ENCODE results near the gene E2F4.

Gene E2F4

DNA sequence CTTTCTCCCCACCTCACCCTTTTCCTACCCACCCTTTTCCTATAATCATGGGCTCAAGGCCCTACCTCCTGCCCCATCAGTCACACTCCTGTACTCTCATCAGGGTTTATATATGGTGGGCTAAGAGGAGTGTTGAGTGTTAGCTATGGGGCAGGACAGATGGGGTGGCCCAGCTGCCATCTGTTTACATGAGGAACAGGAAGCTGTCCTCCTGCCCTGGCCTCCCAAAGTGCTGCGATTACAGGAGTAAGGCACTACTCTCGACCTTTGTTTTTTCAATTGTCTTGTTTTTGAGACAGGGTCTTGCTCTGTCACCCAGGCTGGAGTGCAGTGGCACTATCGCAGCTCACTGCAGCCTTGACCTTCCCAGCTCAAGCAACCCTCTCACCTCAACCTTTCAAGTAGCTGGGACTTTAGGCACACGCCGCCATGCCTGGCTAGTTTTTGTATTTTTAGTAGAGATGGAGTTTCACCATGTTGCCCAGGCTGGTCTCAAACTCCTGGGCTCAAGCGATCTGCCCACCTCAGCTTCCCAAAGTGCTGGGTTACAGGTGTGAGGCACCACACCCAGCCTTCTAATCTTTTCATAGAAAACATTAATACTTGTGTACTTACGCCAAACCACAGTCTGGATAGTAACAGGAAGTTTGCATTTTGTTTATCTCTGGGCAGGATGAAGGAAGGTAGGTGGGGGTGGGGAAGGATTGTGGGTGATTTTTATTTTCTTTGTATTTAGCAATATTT, 33.9 kb upstream of the E2F4 start:
- no peak for DNase-seq (ENCODE audit: low read depth, low spot score)

- no peak for DNase-seq (ENCODE audit: low read depth, low spot score)
These were observed 33.0 kb upstream of the E2F4 start for GRCh38 chr16:67158637-67159600.

DNA sequence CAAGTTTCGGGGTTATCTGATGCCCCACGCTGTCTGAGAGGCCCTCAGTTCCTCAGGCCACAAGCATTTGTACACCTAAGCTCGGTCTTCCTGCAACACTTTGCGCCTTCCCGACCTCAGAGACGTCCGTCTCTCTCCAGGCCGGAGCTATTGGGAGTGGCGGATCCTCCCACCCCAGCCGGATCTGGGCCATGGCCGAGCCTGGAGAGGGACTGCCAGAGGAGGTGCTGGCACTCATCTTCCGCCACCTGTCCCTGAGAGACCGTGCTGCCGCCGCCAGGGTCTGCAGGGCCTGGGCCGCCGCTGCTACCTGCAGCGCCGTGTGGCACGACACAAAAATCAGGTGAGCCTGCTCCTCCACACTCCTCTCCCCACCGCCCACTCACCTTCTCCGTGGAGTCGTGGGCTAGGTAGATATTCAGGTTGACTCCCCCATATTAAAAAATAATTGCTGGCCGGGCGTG, 30.3 kb upstream of the E2F4 start:
- DNase-seq (ENCODE audit: low read depth, low spot score) = no peak

- no peak for DNase-seq (ENCODE audit: low read depth, low spot score)
These were observed 29.3 kb upstream of the E2F4 start for GRCh38 chr16:67162506-67163163.

- no peak for DNase-seq (ENCODE audit: low read depth, low spot score)
These were observed 28.6 kb upstream of the E2F4 start for GRCh38 chr16:67163164-67163998.

DNA sequence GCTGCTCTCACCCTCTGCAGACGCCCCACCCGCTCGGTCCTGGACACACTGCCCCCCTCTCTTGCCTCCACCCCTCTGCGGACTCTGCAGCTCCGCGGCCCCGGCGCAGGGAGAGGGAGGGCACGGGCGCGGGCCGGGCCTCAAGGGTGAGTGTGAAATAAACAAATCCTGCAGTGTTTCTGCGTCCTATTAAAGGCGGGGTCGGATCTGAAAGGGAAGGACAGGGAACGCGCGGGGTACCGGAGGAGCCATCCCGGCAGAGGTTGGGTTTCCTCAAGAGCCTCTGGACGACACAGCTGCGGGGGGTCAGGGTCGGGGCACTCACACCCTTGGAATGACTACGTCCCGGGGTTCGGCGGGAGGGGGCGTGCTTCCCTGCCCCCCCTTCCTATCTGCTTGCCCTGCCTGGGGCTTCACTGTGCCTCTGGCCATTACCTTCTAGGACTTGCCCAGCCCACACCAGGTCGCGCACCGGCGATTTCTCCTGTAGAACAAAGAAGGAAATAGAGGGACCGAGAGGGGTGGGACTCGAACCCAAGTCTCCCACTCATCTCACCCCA, 27.9 kb upstream of the E2F4 start:
- DNase-seq (ENCODE audit: low read depth, low spot score) = no peak

- no peak for DNase-seq (ENCODE audit: low read depth, low spot score)
These were observed 27.3 kb upstream of the E2F4 start, which contains the start of gene HSF4 for GRCh38 chr16:67164599-67165061. Gene HSF4, plus strand, starts transcription at chr16:67164745. Its CDS starts 67 bp downstream, at chr16:67164812.

- DNase-seq (ENCODE audit: low read depth, low spot score) = no peak
These were observed 26.6 kb upstream of the E2F4 start for GRCh38 chr16:67165121-67166078.

DNA sequence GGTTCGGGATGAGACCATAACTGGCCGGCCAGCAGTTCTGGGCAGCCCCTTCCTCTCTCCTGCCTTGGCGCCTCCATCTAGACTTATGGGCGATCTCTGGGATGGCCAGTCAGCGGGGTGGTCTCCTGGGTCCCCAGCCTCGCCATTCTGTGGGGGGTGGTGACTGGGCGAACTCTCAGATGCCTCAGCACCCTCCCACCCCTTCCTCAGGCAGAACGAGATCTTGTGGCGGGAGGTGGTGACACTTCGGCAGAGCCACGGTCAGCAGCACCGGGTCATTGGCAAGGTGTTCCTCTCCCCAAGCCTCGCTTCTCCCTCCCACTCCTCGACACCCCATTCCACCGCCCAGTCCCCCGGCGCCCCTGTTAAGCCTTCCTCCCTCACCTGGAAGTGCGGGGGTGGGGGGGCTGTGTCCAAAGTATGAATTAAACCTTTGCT, 25.8 kb upstream of the E2F4 start:
- DNase-seq (ENCODE audit: low read depth, low spot score) = no peak

DNA sequence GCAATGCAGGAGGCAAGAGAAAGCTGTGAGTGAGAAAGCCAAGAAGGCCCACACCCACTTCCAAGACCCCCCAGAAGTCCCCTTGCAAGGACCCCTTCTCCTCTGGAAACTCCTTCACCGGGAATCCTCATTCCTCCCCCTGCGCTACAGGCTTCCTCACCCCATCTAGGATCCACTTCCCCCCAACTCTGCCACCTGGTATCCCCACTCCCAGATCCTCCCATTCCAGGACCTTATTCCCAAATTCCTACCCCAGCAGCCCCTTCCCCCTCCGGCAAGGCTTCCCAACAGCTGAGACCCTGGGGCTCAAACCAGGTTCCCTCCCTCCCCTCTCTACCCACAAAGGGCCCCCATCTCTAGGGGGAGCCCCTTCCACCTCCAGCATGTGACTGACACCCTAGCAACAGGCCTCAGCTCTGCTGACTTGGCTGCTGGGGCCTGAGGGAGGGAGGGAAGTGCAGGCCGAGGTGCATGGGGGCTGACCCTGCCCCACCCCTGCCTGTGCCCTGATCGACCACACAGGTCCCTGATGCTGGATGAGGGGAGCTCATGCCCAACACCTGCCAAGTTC, 25.3 kb upstream of the E2F4 start:
- no peak for DNase-seq (ENCODE audit: low read depth, low spot score)

DNA sequence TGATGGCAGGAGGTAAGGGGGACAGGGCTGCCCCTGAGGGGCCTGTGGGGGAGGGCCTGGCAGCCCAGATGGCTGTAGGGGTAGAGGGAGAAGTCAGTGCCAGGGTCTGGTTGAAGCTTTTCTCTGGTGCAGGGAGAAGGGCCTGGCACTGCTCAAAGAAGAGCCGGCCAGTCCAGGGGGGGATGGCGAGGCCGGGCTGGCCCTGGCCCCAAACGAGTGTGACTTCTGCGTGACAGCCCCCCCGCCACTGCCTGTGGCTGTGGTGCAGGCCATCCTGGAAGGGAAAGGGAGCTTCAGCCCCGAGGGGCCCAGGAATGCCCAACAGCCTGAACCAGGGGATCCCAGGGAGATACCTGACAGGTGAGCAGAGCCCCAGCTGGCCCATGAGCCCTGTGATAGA, 24.4 kb upstream of the E2F4 start:
- no peak for DNase-seq (ENCODE audit: low read depth, low spot score)

DNA sequence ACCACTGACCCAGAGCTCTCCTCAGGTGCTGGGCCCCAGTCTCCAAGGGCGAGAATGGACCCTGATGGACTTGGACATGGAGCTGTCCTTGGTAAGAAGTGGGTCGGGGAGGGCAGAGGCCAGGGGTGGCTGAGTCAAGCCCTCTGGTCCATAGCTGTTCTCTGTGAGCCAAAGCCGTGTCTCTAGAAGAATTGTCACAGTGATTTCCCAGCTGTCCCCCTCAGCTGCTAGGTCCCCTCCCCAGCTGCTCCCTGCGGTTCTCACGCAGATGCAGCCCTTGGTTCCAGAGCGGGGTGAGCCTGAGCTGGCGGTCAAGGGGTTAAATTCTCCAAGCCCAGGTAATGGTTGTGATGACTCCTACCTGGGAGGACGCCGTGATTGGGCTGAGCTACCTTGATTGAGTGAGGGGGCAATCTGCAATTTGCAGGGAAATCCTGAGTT, 22.9 kb upstream of the E2F4 start:
- no peak for DNase-seq (ENCODE audit: low read depth, low spot score)

DNA sequence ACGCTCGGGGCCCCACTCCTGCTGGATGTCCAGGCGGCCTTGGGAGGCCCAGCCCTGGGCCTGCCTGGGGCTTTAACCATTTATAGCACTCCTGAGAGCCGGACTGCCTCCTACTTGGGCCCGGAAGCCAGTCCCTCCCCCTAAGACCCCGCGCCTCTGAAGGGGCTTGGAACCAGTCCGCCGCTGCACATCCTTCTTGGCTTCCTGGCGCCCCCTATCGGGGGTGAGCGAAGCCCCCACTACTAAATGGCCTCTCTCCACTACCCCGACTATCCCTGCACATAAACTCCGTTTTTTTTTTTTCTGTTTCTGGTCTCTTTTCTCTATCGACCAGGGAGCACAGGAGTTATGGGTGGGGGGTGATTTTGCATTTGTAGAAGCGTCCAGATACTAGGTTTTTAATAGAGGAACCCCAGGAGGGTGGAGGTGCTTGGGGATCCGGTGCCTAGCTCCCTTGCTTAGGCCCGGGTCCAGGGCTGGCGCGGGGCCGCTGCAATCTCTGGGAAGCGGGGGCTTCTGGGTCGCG, 22.2 kb upstream of the E2F4 start:
- DNase-seq (ENCODE audit: low read depth, low spot score) = no peak

DNA sequence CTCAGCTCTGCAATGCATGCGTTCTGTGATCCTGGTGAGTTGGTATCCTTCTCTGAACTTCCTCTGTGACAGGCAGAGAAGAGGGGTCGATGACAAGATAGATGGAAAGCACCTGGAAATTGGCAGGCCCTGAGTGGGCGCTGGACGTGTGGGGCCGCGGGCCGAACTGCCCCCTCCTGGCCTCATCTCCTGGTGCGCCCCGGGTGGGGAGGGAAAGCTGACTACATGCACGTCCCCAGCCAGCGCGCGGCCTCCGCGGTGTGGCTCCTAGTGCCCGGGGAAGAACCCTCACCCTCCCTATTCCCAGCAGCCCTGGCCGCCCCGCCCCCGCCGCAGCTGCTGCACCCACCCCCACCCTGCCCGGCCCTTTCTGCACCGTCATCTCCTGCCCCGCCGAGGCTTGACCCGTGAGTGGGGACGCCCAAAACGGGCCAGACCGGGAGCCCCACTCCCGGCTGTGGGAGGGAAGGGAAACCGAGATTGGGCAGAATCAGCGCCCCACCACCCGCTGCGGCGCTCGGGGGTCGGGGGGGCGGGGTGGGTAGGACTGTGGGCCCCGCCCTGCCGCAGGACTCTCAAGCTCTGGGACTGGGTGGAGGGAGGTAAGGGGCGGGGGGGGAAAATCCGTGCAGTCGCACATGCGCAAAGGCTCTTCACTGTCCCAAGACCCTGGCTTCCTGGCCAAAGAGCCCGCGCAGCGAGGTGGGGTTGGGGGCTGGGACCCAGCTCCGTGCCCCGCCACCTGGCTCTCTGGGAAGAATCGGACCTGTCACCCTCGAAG, 21.6 kb upstream of the E2F4 start, which contains the start of gene NOL3:
NOL3 (plus strand) TSS at position 371 of the 781 bp plus-strand sequence.
- no peak for DNase-seq (ENCODE audit: low read depth, low spot score)

DNA sequence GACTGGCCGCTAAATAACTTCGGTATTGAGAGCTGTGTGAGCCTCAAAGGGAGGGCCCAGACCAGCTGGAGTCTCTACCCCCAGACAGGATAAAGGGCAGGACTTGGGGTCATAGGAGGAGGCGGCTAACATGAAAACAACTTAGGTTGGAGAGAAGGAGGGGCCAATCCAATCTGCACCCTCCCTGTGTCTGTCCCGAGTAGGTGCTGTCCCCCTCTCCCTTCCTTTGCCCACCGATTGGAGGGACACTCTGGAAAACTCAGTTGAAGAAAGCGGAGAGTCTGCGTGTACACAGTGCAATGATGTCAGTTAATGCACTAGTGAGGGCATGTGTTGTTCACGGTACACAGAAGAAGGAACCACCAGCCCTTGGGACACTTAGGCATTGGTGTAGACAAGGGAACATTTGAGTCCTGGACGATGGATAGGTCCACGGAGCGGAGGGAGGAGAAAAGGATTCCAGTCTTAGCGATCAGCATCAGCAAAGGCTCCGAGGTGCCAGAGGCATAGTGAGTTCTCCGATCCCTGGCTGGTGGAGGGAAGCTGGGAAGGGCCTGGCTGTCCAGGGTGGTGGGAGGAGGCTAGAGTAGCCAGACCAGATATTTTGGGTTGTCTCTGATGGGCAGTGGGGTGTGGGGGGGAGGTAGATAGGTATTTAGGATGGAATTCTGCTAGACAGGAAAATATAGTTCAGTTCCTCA, 20.9 kb upstream of the E2F4 start:
- DNase-seq (ENCODE audit: low read depth, low spot score) = no peak

- no peak for DNase-seq (ENCODE audit: low read depth, low spot score)
These were observed 18.6 kb upstream of the E2F4 start for GRCh38 chr16:67173323-67173722.

Data from iPS DF 19.7 (cell line).